CD14-positive monocyte (primary cell): ENCODE data around the gene STPG2. TPM values are rescaled to one million over a fixed set of nuclear protein-coding genes. Genes with fewer than 3 reads are reported as not detected.

Experiments
- DNase-seq, 3 donors: peaks; one replicate each; pipeline ENCODE4 v3.0.0-alpha.2; 2011 to 2022
- H2AFZ ChIP-seq: 2 replicates; pipeline ENCODE4 v1.6.0; 2012; ENCODE audit warnings: mild to moderate bottlenecking, low read depth, low read length, inconsistent platforms; ENCODE audit not compliant: insufficient read depth, poor library complexity, severe bottlenecking
- H3K27ac ChIP-seq, 2 donors: 1 replicate in 1 of 2; 2 replicates in 1 of 2; pipeline ENCODE4 v1.5.1; 2012 to 2013; ENCODE audit warnings: low read length in 2 of 2, control low read depth in 1 of 2, inconsistent platforms in 1 of 2, low read depth in 1 of 2, mild to moderate bottlenecking in 1 of 2
- H3K27me3 ChIP-seq, 2 donors: one replicate each; pipeline versions ENCODE4 v1.6.0 to v1.6.1; 2011 to 2013; ENCODE audit warnings: low read length in 2 of 2; ENCODE audit not compliant: control insufficient read depth in 2 of 2, insufficient read depth in 2 of 2
- H3K36me3 ChIP-seq, 2 donors: replicated peaks in 1 of 2; 1 replicate in 1 of 2; 2 replicates in 1 of 2; pipeline versions ENCODE4 v1.5.1 to v1.6.1; 2012 to 2013; ENCODE audit warnings: low read length in 2 of 2, control low read depth in 1 of 2, inconsistent platforms in 1 of 2, mild to moderate bottlenecking in 1 of 2; ENCODE audit not compliant: insufficient read depth in 2 of 2, control insufficient read depth in 1 of 2
- H3K4me1 ChIP-seq, 2 donors: 1 replicate in 1 of 2; 2 replicates in 1 of 2; pipeline versions ENCODE4 v1.5.1 to v1.6.1; 2012 to 2013; ENCODE audit warnings: low read length in 2 of 2, control low read depth in 1 of 2, inconsistent platforms in 1 of 2, mild to moderate bottlenecking in 1 of 2, moderate library complexity in 1 of 2; ENCODE audit not compliant: insufficient read depth in 2 of 2, control insufficient read depth in 1 of 2
- H3K4me2 ChIP-seq: replicated peaks from 2 replicates; pipeline ENCODE3; 2012; ENCODE audit warnings: low read length, moderate library complexity, mild to moderate bottlenecking; ENCODE audit not compliant: poor library complexity, severe bottlenecking; ENCODE audit errors: extremely low read depth
- H3K4me3 ChIP-seq, 3 experiments: fragments of 200-600 bp in 1 of 3; sonication (generic) in 1 of 3; replicated peaks in 1 of 3; 1 replicate in 2 of 3; 2 replicates in 1 of 3; pipeline ENCODE4 v1.5.1; 2011 to 2013; ENCODE audit warnings: low read length in 3 of 3, mild to moderate bottlenecking in 3 of 3, control low read depth in 2 of 3, low read depth in 2 of 3, inconsistent platforms in 1 of 3, moderate library complexity in 1 of 3
- H3K79me2 ChIP-seq: 2 replicates; pipeline ENCODE4 v1.6.0; 2012; ENCODE audit warnings: mild to moderate bottlenecking, control low read depth, inconsistent platforms, low read length, moderate library complexity; ENCODE audit not compliant: insufficient read depth
- H3K9ac ChIP-seq: 2 replicates; pipeline ENCODE4 v1.6.0; 2017; ENCODE audit warnings: low read length, mild to moderate bottlenecking; ENCODE audit not compliant: insufficient read depth, poor library complexity, severe bottlenecking
- H3K9me3 ChIP-seq, 2 donors: replicated peaks in 1 of 2; 1 replicate in 1 of 2; 2 replicates in 1 of 2; pipeline versions ENCODE4 v1.5.1 to v1.6.1; 2012 to 2013; ENCODE audit warnings: low read length in 2 of 2, control low read depth in 1 of 2; ENCODE audit not compliant: control insufficient read depth in 1 of 2, insufficient read depth in 1 of 2
- H4K20me1 ChIP-seq: 2 replicates; pipeline ENCODE4 v1.6.0; 2012; ENCODE audit warnings: mild to moderate bottlenecking, low read length, control low read depth, moderate library complexity; ENCODE audit not compliant: insufficient read depth
- H3K27ac Mint-ChIP-seq, 7 donors: one replicate each; pipeline ENCODE4 v1.8.0; 2020; ENCODE audit warnings: mild to moderate bottlenecking in 7 of 7, mixed read lengths in 7 of 7, moderate library complexity in 6 of 7, inconsistent platforms in 2 of 7
- H3K27me3 Mint-ChIP-seq, 3 donors: one replicate each; pipeline ENCODE4 v1.8.0; 2021 to 2022; ENCODE audit warnings: low read depth in 3 of 3, mild to moderate bottlenecking in 3 of 3, mixed read lengths in 3 of 3, moderate library complexity in 3 of 3, inconsistent platforms in 1 of 3
- H3K36me3 Mint-ChIP-seq, 2 donors: one replicate each; pipeline ENCODE4 v1.8.0; 2020; ENCODE audit warnings: mixed read lengths in 2 of 2, inconsistent platforms in 1 of 2, mild to moderate bottlenecking in 1 of 2
- H3K4me1 Mint-ChIP-seq: one replicate; pipeline ENCODE4 v1.8.0; 2020; ENCODE audit warnings: mild to moderate bottlenecking, mixed read lengths
- H3K4me3 Mint-ChIP-seq, 2 donors: one replicate each; pipeline ENCODE4 v1.8.0; 2020; ENCODE audit warnings: mild to moderate bottlenecking in 2 of 2, mixed read lengths in 2 of 2, moderate library complexity in 1 of 2
- H3K9me3 Mint-ChIP-seq, 7 donors: one replicate each; pipeline ENCODE4 v1.8.0; 2020 to 2022; ENCODE audit warnings: mixed read lengths in 7 of 7, mild to moderate bottlenecking in 6 of 7, moderate library complexity in 6 of 7, inconsistent platforms in 2 of 7
- CTCF ChIP-seq: fragments of 200-600 bp; IDR thresholded peaks from one replicate; pipeline ENCODE4 v1.8.0; 2022; ENCODE audit warnings: antibody characterized with exemption, mild to moderate bottlenecking
- WGBS: methylation state at CpG from one replicate; pipeline ENCODE4 v1.1.5; 2013; ENCODE audit warnings: missing lambda C conversion rate; ENCODE audit not compliant: insufficient coverage; 5-methylcytosine and 5-hydroxymethylcytosine counted together
- intact Hi-C, 2 donors: fragments of 100-400 bp; cut with micrococcal nuclease; formaldehyde crosslinking; loops; one replicate each; pipeline versions ENCODE4 v1.15.0 to v1.15.1; 2023
- polyA plus RNA-seq, 3 donors: library from polyadenylated mRNA; depleted of rRNA in 1 of 3; unstranded in 2 of 3; stranded (reverse) in 1 of 3; fragments of 300-500 nt in 2 of 3; fragments of >200 nt in 1 of 3; fragmentation: Illumina TruSeq in 2 of 3; gene quantifications; 1 replicate in 2 of 3; 2 replicates in 1 of 3; pipeline ENCODE4 v1.2.3, GENCODE V29; 2012 to 2021

Gene STPG2
- polyA plus RNA-seq, 3 donors, result 0.04 TPM; not detected in 2

GRCh38 chr4:98102660-98103059 is 40.6 kb downstream of the STPG2 start:
- Histone ChIP-seq H3K4me3 (no peak overlapping the region), H3K79me2 (no peaks in the 10 kb centered on the region), H3K27me3 (no peaks in the 10 kb centered on the region), H2AFZ (no peak overlapping the region), H3K9ac (no peak overlapping the region), H3K9me3 (no peaks in the 10 kb centered on the region), H3K4me2 (no peak overlapping the region), H4K20me1 (no peaks in the 10 kb centered on the region), H3K36me3 (no peaks in the 10 kb centered on the region), H3K27ac (no peak overlapping the region), H3K4me1 (no peaks in the 10 kb centered on the region)
- H3K4me1 Mint-ChIP-seq, result no peaks in the 10 kb centered on the region
- DNase-seq, result no peak
- no peak overlapping the region for H3K4me3 Mint-ChIP-seq
- intact Hi-C loops, result no loop called here
- H3K27ac Mint-ChIP-seq, result no peak overlapping the region
- TF ChIP-seq CTCF, result no peak
- H3K36me3 Mint-ChIP-seq, result no peaks in the 10 kb centered on the region
- H3K27me3 Mint-ChIP-seq, result peaks cover 0 to 2% (median 0%) of the 10 kb centered on the region in 3 donors
- H3K9me3 Mint-ChIP-seq, result peaks cover 0 to 5% (median 0%) of the 10 kb centered on the region in 7 donors
- no CpG with 5 or more reads among the region's 1 CpG for WGBS

GRCh38 chr4:98101988-98102387 is 41.3 kb downstream of the STPG2 start:
- Histone ChIP-seq H3K9me3 (no peaks in the 10 kb centered on the region), H3K27ac (no peak overlapping the region), H3K36me3 (no peaks in the 10 kb centered on the region), H2AFZ (no peak overlapping the region), H3K79me2 (no peaks in the 10 kb centered on the region), H3K4me1 (no peaks in the 10 kb centered on the region), H3K27me3 (no peaks in the 10 kb centered on the region), H4K20me1 (no peaks in the 10 kb centered on the region), H3K4me3 (no peak overlapping the region), H3K4me2 (no peak overlapping the region), H3K9ac (no peak overlapping the region)
- no peak for DNase-seq
- Mint-ChIP-seq H3K4me1 (no peaks in the 10 kb centered on the region), H3K9me3 (peaks cover 0 to 5% (median 0%) of the 10 kb centered on the region in 7 donors), H3K27me3 (peaks cover 0 to 2% (median 0%) of the 10 kb centered on the region in 3 donors), H3K36me3 (no peaks in the 10 kb centered on the region), H3K4me3 (no peak overlapping the region), H3K27ac (no peak overlapping the region)
- intact Hi-C loops, result no loop called here
- TF ChIP-seq CTCF, result no peak
- WGBS, result no CpG with 5 or more reads among the region's 1 CpG
